A549 treated with GW870086 at 1 μM for 4 hours (cell line): Measurements from ENCODE around the gene RGS12. TPM values are rescaled to one million over a fixed set of nuclear protein-coding genes. Genes with fewer than 3 reads are reported as not detected.

ENCODE experiments used
- total RNA-seq: library from RNA; stranded (reverse); fragments of 200-300 nt; extraction: Qiagen RNA extraction; gene quantifications from 5 replicates; pipeline ENCODE4 v1.2.3, GENCODE V29; 2022; ENCODE audit warnings: low read depth

Gene RGS12
- total RNA-seq: 10.3 to 13.3 TPM (median 11.0 TPM) in 5 replicates

GRCh38 chr4:3292571-3293400 is at the start of gene RGS12:
RGS12 (plus strand) TSS chr4:3293021; CDS start chr4:3316171, 23,150 bp downstream.

GRCh38 chr4:3248811-3249661 is 43.8 kb upstream of the RGS12 start, which contains the start of gene MSANTD1:
MSANTD1 (plus strand) TSS chr4:3249159; CDS start chr4:3249223, 64 bp downstream.

Other genes starting within 250 kb of the RGS12 start
- gene HTT-AS, start 218.5 kb upstream of the RGS12 start, total RNA-seq: not detected in 5 replicates
- gene HTT, start 218.3 kb upstream of the RGS12 start, total RNA-seq: 12.6 to 17.0 TPM (median 13.2 TPM) in 5 replicates
- gene MSANTD1, start 43.9 kb upstream of the RGS12 start, total RNA-seq: 0.06 to 0.15 TPM (median 0.08 TPM) in 5 replicates
- gene HGFAC, start 148.9 kb downstream of the RGS12 start, total RNA-seq: 0.07 to 0.32 TPM (median 0.13 TPM) in 4 of 5 replicates, not detected in the other
- 0.27 to 1.1 TPM (median 0.44 TPM) in 5 replicates for gene DOK7, start 170.3 kb downstream of the RGS12 start, total RNA-seq
- gene LRPAP1, start 239.4 kb downstream of the RGS12 start, total RNA-seq: 116 to 138 TPM (median 128 TPM) in 5 replicates